HUES64 (cell line): Measurements from ENCODE around the gene HSPD1. TPM values are rescaled to one million over a fixed set of nuclear protein-coding genes. Genes with fewer than 3 reads are reported as not detected.

ENCODE experiments used
- H3K27ac ChIP-seq: 2 replicates; pipeline ENCODE4 v1.7.0; 2013; ENCODE audit warnings: low read depth, low read length, inconsistent platforms
- H3K27me3 ChIP-seq: 2 replicates; pipeline ENCODE4 v1.6.1; 2013; ENCODE audit warnings: mild to moderate bottlenecking, low read length; ENCODE audit not compliant: insufficient read depth
- H3K36me3 ChIP-seq: 2 replicates; pipeline ENCODE4 v1.6.1; 2013; ENCODE audit warnings: mild to moderate bottlenecking, low read length; ENCODE audit not compliant: insufficient read depth
- H3K4me1 ChIP-seq: 2 replicates; pipeline ENCODE4 v1.6.1; 2013; ENCODE audit warnings: mild to moderate bottlenecking, low read length, moderate library complexity; ENCODE audit not compliant: insufficient read depth
- H3K4me3 ChIP-seq: 2 replicates; pipeline ENCODE4 v1.5.1; 2013; ENCODE audit warnings: mild to moderate bottlenecking, low read length, moderate library complexity
- H3K9ac ChIP-seq: 2 replicates; pipeline ENCODE4 v1.6.1; 2013; ENCODE audit warnings: mild to moderate bottlenecking, low read depth, low read length
- H3K9me3 ChIP-seq: 2 replicates; pipeline ENCODE4 v1.6.1; 2013; ENCODE audit warnings: low read depth, low read length; ENCODE audit not compliant: insufficient read depth
- WGBS: fragments of 150-250, 120-280 bp; methylation state at CpG from one replicate; pipeline ENCODE4 v1.1.7; 2013; ENCODE audit warnings: missing lambda C conversion rate; 5-methylcytosine and 5-hydroxymethylcytosine counted together
- polyA plus RNA-seq, 2 experiments: library from polyadenylated mRNA; stranded (reverse); fragments of 50-300 nt; gene quantifications; one replicate each; pipeline ENCODE4 v1.2.3, GENCODE V29; 2013

The HSPD1 gene
- 690 TPM for polyA plus RNA-seq (2013, experiment 1 of 2)
- polyA plus RNA-seq (2013, experiment 2 of 2) = 662 TPM

DNA sequence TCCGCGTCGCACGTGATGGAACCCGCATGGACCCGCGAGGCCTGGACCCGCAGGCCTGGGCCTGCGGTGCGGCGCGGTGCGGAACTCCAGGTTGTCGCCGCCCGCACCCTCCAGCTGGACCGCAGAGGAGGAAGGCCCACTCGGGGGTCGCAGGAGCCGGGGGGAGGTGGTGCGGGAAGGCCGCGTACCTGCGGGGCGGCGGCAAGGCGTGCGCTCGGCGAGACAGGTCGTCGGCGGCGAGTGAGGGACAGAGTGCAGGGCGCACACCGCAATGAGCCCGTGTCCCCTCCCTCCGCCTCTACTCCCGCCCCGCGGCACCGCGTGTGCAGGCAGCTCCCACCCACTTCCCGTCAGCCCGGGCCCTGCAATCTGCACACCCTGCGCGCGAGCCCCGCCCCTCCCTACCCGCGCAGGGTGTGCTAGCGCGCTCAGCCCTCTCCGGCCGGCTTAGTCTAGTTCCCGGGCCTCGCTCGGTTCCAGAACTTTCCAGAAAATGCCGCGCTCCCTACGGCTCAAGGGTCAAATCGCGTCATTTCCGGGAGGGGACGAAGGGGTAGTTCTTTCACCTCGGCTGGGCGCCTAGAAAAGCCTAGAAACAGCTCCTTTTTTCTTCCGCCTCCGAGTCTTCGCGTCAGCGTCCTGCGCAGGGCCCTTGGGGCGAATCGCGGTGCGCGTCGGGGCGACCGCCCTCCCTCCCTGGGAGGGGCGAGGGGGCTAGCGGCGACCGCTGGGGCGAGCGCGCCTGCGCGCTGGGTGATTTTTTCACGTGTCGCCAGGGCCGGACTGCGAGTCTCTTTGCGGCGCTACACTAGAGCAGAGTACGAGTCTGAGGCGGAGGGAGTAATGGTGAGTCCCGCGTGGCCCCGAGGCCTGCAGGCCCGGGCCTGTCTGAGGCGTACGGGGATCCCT is at the start of gene HSPD1, which contains the start of gene HSPE1:
HSPD1 (minus strand) TSS at position 247 of the 909 bp plus-strand sequence. CDS start 992 bp downstream, outside the sequence.
HSPE1 (plus strand) TSS at position 786 of the 909 bp plus-strand sequence; CDS start at position 844, 58 bp downstream.
- H3K27ac ChIP-seq = peak within 1 kb of the TSS; percentile 92
- peaks cover 72% of the 10 kb centered on the region for H3K36me3 ChIP-seq
- H3K27me3 ChIP-seq = no peaks in the 10 kb centered on the region
- H3K9ac ChIP-seq = peak within 1 kb of the TSS; percentile 96
- peaks cover 31% of the 10 kb centered on the region for H3K4me1 ChIP-seq
- H3K9me3 ChIP-seq = no peaks in the 10 kb centered on the region
- peak within 1 kb of the TSS; percentile 76 for H3K4me3 ChIP-seq
- under 1% methylated on average over 104 of the region's 104 CpGs for WGBS

DNA sequence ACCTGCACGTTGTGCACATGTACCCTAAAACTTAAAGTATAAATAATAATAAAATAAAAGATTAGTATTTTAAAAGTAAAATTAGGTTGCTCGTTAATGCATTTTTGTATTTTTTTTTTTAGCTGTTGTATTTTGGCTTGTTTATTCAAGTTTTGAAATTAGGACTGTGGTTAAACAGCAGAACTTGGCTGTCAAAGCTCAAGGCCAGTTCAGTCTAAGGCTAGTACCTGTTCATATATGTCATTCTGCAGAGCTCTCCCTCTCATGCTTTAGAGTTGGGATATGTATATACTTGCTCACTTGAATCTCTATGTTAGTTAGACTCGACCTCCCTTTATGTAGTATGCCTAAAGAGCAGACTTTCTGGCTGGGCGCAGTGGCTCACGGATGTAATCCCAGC is 48.9 kb upstream of the HSPD1 start:
- 97% methylated on average over 4 of the region's 5 CpGs for WGBS
- Histone ChIP-seq H3K9ac (no peak overlapping the region), H3K9me3 (no peaks in the 10 kb centered on the region), H3K4me3 (no peak overlapping the region), H3K27me3 (no peaks in the 10 kb centered on the region), H3K27ac (no peak overlapping the region), H3K4me1 (no peaks in the 10 kb centered on the region), H3K36me3 (peaks cover 88% of the 10 kb centered on the region)

DNA sequence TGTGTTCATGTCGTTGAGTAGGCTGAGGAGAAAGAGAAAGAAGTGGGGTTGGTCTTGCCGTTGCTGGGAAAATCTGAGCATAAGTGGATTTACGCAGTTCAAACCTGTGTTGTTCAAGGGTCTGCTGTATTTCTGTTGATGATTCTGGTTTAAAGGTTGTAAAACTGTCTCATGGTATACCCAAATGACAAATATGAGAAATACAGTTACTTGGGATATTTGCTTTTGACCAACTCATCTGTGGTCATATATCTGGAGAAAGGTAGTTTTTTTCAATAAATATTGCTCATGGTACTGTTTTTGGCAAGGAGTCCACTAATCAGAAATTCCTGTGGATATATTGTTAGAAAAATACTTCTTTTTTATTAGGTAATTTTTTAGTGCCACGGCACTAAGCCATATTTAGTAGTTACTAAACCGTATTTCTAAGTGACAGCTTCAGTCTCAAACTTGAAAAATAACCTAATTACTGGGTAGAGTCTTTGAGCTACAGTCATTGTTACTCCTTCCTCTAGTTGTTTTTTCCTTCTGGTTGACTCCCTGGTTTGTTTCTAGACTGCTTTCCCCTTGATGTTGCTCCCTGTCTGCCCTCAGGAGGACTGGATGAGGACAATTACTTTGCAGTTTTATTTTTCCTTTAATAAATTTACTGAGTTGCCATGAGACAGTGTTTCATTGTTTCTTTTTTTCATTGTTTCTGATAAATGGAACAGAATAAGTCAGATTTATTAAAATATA is 47.7 kb upstream of the HSPD1 start:
- Histone ChIP-seq H3K4me1 (no peaks in the 10 kb centered on the region), H3K9me3 (no peaks in the 10 kb centered on the region), H3K36me3 (peaks cover 90% of the 10 kb centered on the region), H3K9ac (no peak overlapping the region), H3K4me3 (no peak overlapping the region), H3K27ac (no peak overlapping the region), H3K27me3 (no peaks in the 10 kb centered on the region)
- WGBS = 96% methylated on average over 5 of the region's 5 CpGs

DNA sequence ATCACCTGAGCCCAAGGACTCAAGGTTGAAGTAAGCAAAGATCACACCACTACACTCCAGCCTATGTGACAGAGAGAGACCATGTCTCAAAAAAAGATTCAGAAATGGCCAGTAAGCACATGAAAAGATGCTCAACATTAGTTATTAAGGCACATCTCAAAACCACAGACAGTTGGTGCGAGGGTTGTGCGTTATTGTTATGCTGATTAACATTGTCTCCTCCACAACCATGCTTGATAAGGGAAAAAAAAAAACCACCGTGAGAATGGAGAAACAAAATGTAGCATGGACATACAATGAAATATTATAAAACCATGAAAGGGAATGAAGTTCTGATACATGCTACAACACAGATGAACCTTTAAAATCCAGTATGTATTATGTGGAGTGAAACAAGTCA is 43.6 kb upstream of the HSPD1 start:
- Histone ChIP-seq H3K9ac (no peak overlapping the region), H3K27ac (no peak overlapping the region), H3K4me3 (no peak overlapping the region), H3K27me3 (no peaks in the 10 kb centered on the region), H3K4me1 (no peaks in the 10 kb centered on the region), H3K36me3 (peaks cover 89% of the 10 kb centered on the region), H3K9me3 (no peaks in the 10 kb centered on the region)
- WGBS = 100% methylated on average over 2 of the region's 3 CpGs

DNA sequence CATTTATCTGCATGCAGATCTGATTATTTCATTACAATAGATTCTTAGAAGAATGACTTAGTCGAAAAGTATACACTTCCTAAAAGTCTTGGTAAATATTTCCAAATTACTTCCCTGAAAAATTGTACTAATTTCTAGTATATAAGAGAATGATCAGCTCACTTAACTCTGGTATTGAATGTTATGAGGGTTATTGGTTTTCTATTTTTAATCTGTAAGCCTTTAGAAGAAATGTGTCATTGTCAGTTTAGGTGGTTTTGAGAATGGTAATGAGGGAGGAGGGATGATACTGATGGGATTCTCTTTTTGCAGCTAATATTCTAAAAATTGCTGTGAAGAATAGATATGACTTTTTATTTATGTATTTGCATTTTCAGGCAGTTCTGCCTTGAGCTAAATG is 40.1 kb upstream of the HSPD1 start:
- WGBS = no CpG with 5 or more reads among the region's 1 CpG

DNA sequence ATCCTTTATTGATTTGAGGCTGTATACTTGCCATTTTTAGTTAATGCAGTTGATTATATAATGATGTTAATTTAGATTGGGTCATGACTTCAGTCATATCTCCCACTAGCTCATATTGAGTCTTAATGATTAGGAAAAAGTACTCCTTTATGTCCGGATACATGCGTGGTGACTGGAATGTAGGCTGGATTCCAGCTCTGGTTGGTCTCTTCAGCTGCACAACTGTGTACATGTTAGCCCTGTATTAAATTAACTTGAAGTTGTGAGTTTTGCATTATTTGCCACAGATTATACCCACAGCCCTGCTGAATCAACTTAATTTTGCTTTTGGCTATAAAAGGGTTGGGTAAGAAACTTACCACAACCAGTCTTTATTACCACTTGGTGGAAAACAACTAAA is 38.8 kb upstream of the HSPD1 start:
- Histone ChIP-seq H3K36me3 (peaks cover 77% of the 10 kb centered on the region), H3K27me3 (no peaks in the 10 kb centered on the region), H3K27ac (peak overlapping the region; percentile 16; the same call in 1 of the 2 replicates), H3K4me3 (no peak overlapping the region), H3K9ac (no peak overlapping the region), H3K4me1 (no peaks in the 10 kb centered on the region), H3K9me3 (no peaks in the 10 kb centered on the region)
- 94% methylated on average over 2 of the region's 2 CpGs for WGBS

More for the DNA sequence above, 40.1 kb upstream of the HSPD1 start:
- H3K27me3 ChIP-seq = no peaks in the 10 kb centered on the region
- no peak overlapping the region for H3K27ac ChIP-seq
- no peak overlapping the region for H3K9ac ChIP-seq
- H3K4me1 ChIP-seq = no peaks in the 10 kb centered on the region
- H3K9me3 ChIP-seq = no peaks in the 10 kb centered on the region
- peaks cover 88% of the 10 kb centered on the region for H3K36me3 ChIP-seq
- no peak overlapping the region for H3K4me3 ChIP-seq

DNA sequence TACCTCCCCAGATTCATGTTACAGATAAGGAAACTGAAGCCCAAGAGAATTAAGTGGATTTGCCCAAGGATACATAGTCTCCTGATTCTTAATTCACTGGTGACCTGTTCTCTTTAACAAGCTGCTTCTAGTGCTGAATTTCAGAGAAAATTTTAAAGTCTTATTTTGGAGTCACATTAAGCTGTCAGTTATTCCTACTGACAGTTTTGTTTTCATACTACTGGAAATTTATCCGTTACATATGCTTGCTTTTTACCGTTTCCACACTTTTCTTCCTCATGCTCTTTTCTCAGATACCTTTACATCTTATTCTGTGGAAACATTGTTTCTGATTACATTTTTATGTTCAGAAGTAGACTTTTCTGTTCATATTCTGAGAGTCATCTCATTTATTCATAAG is 17.5 kb upstream of the HSPD1 start:
- WGBS = 75% methylated on average over 2 of the region's 2 CpGs
- H3K27ac ChIP-seq = no peak overlapping the region
- no peaks in the 10 kb centered on the region for H3K9me3 ChIP-seq
- H3K9ac ChIP-seq = peak overlapping the region; percentile 87; the same call in 1 of the 2 replicates
- 0 out of 2 replicates have a peak, but pooled peaks cover 4% of the 10 kb centered on the region for H3K36me3 ChIP-seq
- H3K4me1 ChIP-seq = peaks cover 26% of the 10 kb centered on the region
- peak overlapping the region; percentile 90 for H3K4me3 ChIP-seq
- no peaks in the 10 kb centered on the region for H3K27me3 ChIP-seq

DNA sequence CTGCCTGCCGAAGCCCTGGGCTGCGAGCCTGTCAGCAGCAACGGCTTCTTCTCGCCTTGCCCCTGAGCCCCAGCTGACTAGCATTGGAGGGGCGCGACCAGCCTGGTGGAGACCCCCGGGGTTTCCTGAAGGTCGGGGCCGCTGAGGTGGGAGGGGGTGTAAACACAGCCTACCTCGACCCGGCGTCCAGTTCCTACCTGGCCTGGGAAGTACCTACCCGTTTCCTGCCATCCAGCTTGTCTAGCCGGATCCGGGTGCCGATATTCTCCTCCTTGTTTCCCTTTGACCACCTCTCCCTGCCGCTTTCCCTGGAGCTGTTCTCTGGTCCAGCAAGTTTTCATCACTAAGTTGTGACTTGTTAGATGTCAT is 16.7 kb upstream of the HSPD1 start:
- Histone ChIP-seq H3K9me3 (no peaks in the 10 kb centered on the region), H3K4me3 (peak overlapping the region; percentile 90), H3K9ac (peak overlapping the region; percentile 87), H3K4me1 (peaks cover 26% of the 10 kb centered on the region), H3K36me3 (0 out of 2 replicates have a peak, but pooled peaks cover 4% of the 10 kb centered on the region), H3K27me3 (no peaks in the 10 kb centered on the region), H3K27ac (peak overlapping the region; percentile 84)
- WGBS = under 1% methylated on average over 17 of the region's 17 CpGs

DNA sequence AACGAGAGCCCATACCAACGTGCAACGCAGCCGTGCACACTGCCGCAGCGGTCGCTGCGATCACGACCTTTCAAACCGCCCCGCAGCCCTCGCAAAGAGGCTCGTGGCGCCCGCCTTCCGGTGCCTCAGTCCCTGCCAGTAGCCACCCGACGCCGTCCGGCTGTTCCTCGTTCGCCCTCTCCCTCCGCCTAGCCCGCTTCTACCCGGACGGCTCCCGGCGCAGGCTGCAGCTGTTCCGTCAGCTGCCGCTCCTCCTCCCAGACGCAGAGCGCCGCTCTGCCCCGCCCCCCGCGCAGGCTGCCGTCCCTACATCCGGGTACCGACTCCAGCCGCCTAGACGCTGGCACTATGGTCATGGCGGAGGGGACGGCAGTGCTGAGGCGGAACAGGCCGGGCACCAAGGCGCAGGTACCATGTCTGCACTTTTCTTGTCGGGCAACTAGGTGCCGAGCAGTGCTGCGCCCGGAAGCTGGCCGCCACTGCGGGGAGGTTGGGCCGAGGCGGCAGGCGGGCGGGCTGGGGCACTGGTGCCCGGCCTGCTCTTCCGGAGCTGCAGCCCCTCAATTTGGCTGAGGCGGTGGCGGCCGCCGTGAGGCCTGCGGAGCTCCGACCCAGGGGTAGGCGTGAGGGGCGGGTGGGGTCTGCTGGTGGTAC is 16.2 kb upstream of the HSPD1 start, which contains the start of gene MOB4:
MOB4 (plus strand) TSS at position 328 of the 654 bp plus-strand sequence; CDS start at position 349, 21 bp downstream.
- Histone ChIP-seq H3K36me3 (0 out of 2 replicates have a peak, but pooled peaks cover 4% of the 10 kb centered on the region), H3K9me3 (no peaks in the 10 kb centered on the region), H3K4me1 (peaks cover 23% of the 10 kb centered on the region), H3K27ac (peak within 1 kb of the TSS; percentile 84), H3K9ac (peak within 1 kb of the TSS; percentile 87), H3K27me3 (no peaks in the 10 kb centered on the region), H3K4me3 (peak within 1 kb of the TSS; percentile 90)
- WGBS = under 1% methylated on average over 66 of the region's 66 CpGs

DNA sequence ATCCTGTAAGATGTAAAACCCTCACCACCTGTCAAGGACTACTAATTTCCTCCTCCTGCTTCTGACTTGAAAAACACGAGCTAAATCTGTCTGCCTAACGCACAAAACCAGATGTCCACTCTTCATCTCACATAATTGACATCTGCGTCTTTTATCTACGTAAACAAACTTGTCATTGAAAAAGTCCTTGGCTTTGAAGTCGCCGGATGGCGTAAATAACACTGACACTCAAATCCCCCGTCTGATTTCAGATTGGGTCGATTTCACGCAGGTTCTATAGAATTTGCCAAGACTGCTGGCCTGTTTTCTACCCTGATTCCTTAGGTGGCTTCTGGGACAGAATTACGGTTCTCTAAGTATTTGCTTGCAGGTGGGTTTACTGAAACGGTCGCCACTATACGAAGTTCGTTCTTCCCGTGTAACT is 15.7 kb upstream of the HSPD1 start:
- peak overlapping the region; percentile 64 for H3K27ac ChIP-seq
- H3K9ac ChIP-seq = peak overlapping the region; percentile 87
- 17% methylated on average over 16 of the region's 16 CpGs for WGBS

More for the DNA sequence above, 15.7 kb upstream of the HSPD1 start:
- Histone ChIP-seq H3K4me1 (peaks cover 18% of the 10 kb centered on the region), H3K27me3 (no peaks in the 10 kb centered on the region), H3K4me3 (peak overlapping the region; percentile 90), H3K9me3 (no peaks in the 10 kb centered on the region), H3K36me3 (0 out of 2 replicates have a peak, but pooled peaks cover 1% of the 10 kb centered on the region)
